ENCODE data around the gene ANKMY1.

Gene ANKMY1, protein sequence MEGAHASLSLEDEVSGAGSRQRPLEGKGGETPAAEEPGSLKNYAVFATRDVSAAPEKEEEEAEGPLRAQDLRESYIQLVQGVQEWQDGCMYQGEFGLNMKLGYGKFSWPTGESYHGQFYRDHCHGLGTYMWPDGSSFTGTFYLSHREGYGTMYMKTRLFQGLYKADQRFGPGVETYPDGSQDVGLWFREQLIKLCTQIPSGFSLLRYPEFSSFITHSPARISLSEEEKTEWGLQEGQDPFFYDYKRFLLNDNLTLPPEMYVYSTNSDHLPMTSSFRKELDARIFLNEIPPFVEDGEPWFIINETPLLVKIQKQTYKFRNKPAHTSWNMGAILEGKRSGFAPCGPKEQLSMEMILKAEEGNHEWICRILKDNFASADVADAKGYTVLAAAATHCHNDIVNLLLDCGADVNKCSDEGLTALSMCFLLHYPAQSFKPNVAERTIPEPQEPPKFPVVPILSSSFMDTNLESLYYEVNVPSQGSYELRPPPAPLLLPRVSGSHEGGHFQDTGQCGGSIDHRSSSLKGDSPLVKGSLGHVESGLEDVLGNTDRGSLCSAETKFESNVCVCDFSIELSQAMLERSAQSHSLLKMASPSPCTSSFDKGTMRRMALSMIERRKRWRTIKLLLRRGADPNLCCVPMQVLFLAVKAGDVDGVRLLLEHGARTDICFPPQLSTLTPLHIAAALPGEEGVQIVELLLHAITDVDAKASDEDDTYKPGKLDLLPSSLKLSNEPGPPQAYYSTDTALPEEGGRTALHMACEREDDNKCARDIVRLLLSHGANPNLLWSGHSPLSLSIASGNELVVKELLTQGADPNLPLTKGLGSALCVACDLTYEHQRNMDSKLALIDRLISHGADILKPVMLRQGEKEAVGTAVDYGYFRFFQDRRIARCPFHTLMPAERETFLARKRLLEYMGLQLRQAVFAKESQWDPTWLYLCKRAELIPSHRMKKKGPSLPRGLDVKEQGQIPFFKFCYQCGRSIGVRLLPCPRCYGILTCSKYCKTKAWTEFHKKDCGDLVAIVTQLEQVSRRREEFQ

GRCh38 chr2:240557808-240558207 is at the start of gene ANKMY1:
TSS of gene ANKMY1 (minus strand) at chr2:240557988. CDS start at chr2:240557335, 653 bp downstream.
- H3K36me3 ChIP-seq (ENCODE audit: control insufficient read depth in 2 of 2, insufficient read depth in 1 of 2, low read length in 2 of 2): peaks cover 0 to 27% of the 10 kb centered on the region in 2 experiments; a peak in 1 of 3 replicates
- no peak within 1 kb of the TSS for H3K4me3 ChIP-seq (ENCODE audit: low read depth, low read length)
- TF ChIP-seq ZNF501 (tag by site-specific recombination; IDR thresholded peaks at IDR 0.05) (no peak), KLF8 (tag by site-specific recombination; IDR thresholded peaks at IDR 0.05) (peak; percentile 56; the same call in 1 of the 2 replicates)
- ChIA-PET CTCF (interaction anchor here (0.6 kb wide), 2 partner anchors 9 to 865 kb away, joined by 3 read pairs; no protein-coding TSS in a partner anchor), POLR2A (interaction anchor here (0.6 kb wide), 1 partner anchor 28 kb away, joined by 3 read pairs; no protein-coding TSS in a partner anchor)
- peaks cover 5% of the 10 kb centered on the region for H3K4me1 ChIP-seq (ENCODE audit: control insufficient read depth, insufficient read depth, low read length)
- no peaks in the 10 kb centered on the region for H3K9me3 ChIP-seq (ENCODE audit: control insufficient read depth, insufficient read depth, low read depth, low read length)
- H3K27ac ChIP-seq (ENCODE audit: extremely low read depth, low read depth, low read length): no peak within 1 kb of the TSS

DNA sequence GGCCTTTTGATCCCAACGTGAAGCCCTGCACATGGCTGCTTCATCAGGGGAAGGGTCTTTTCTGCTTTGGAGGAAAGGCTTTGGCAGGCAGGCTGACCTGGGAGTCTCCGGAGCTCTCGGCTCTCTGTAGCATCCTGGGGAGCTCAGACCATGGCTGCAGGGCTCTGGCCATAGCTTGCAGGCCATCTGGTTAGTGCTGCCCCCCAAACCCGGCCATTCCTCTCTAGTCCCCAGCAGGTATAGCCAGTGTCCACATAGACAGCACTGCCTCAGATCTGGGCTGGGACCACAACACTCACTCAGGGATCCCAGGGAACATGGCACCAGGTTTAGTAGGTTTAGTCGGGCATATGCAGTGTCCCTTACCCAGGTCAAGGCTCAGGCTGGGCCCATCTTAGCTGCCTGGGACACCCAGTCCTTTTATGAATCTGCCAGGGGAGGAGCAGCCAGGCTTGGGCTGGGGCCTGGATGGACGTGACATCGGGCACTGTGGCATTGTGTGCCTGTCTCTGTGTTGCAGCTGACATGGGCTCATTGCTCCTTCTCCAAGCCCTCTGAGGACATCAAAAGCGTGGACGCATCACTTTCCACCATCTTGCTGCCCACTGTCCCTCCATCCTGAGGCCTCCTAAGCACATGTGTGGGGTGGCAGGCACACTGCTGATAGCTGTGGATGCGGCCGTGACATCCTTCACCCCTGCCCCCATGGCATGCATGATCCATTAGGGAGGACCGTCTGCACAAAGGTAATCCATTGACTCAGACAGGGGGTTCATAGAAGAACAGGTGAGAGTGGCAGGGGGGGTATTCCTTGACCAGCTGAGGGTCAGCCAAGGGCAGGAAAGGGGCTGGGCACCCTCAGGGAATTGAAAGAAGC is 48.3 kb upstream of the ANKMY1 start:
- TF ChIP-seq ZNF350 (tag by site-specific recombination; IDR thresholded peaks at IDR 0.05) (no peak), AEBP2 (tag by site-specific recombination; IDR thresholded peaks at IDR 0.05; ENCODE audit: borderline replicate concordance) (no peak), ZNF610 (tag by site-specific recombination; IDR thresholded peaks at IDR 0.05; ENCODE audit: borderline replicate concordance) (no peak), ZNF704 (tag by site-specific recombination; IDR thresholded peaks at IDR 0.05) (no peak), ZNF76 (tag by site-specific recombination; IDR thresholded peaks at IDR 0.05; ENCODE audit: borderline replicate concordance, low read depth) (no peak), ZEB2 (tag by site-specific recombination; IDR thresholded peaks at IDR 0.05) (no peak), ZNF571 (tag by site-specific recombination; IDR thresholded peaks at IDR 0.05) (no peak), ZNF366 (tag by site-specific recombination; conservative IDR thresholded peaks at IDR 0.05) (no peak)
- POLR2A ChIA-PET: interaction anchor here (1.4 kb wide), 1 partner anchor 20 kb away, joined by 3 read pairs; the partner anchor contains the start of gene CAPN10
- Histone ChIP-seq H3K27ac (ENCODE audit: extremely low read depth, low read depth, low read length) (no peak overlapping the region), H3K9me3 (ENCODE audit: control insufficient read depth, insufficient read depth, low read depth, low read length) (no peaks in the 10 kb centered on the region), H3K36me3 (ENCODE audit: control insufficient read depth in 2 of 2, insufficient read depth in 1 of 2, low read length in 2 of 2) (no peaks in the 10 kb centered on the region), H3K4me1 (ENCODE audit: control insufficient read depth, insufficient read depth, low read length) (no peaks in the 10 kb centered on the region; the same call in 1 of the 2 replicates), H3K4me3 (ENCODE audit: low read depth, low read length) (no peak overlapping the region)
- CTCF ChIA-PET: interaction anchor here (0.6 to 0.8 kb wide), 2 partner anchors 92 to 452 kb away, joined by 3 to 7 read pairs; no protein-coding TSS in a partner anchor

- CTCF ChIA-PET: interaction anchor here (0.6 to 0.8 kb wide), 4 partner anchors 18 to 451 kb away, joined by 3 to 7 read pairs (median 4); partner anchors contain the start of gene CAPN10
- no peak overlapping the region for H3K27ac ChIP-seq (ENCODE audit: extremely low read depth, low read depth, low read length)
- TF ChIP-seq, protein P1, sequence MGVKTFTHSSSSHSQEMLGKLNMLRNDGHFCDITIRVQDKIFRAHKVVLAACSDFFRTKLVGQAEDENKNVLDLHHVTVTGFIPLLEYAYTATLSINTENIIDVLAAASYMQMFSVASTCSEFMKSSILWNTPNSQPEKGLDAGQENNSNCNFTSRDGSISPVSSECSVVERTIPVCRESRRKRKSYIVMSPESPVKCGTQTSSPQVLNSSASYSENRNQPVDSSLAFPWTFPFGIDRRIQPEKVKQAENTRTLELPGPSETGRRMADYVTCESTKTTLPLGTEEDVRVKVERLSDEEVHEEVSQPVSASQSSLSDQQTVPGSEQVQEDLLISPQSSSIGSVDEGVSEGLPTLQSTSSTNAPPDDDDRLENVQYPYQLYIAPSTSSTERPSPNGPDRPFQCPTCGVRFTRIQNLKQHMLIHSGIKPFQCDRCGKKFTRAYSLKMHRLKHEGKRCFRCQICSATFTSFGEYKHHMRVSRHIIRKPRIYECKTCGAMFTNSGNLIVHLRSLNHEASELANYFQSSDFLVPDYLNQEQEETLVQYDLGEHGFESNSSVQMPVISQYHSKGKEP (tag by site-specific recombination; IDR thresholded peaks at IDR 0.05): no peak
- no peak for TF ChIP-seq TSHZ1 (tag by site-specific recombination; IDR thresholded peaks at IDR 0.05; ENCODE audit: borderline replicate concordance)
- TF ChIP-seq ZBTB8A (tag by site-specific recombination; IDR thresholded peaks at IDR 0.05): no peak
- no peak overlapping the region for H3K4me3 ChIP-seq (ENCODE audit: low read depth, low read length)
- H3K9me3 ChIP-seq (ENCODE audit: control insufficient read depth, insufficient read depth, low read depth, low read length): no peaks in the 10 kb centered on the region
- H3K4me1 ChIP-seq (ENCODE audit: control insufficient read depth, insufficient read depth, low read length): no peaks in the 10 kb centered on the region; the same call in 1 of the 2 replicates
- H3K36me3 ChIP-seq (ENCODE audit: control insufficient read depth in 2 of 2, insufficient read depth in 1 of 2, low read length in 2 of 2): peaks cover 0 to 6% of the 10 kb centered on the region in 2 experiments; a peak in 1 of 3 replicates
- POLR2A ChIA-PET: interaction anchor here (1.1 kb wide), 1 partner anchor 19 kb away, joined by 6 read pairs; the partner anchor contains the start of gene CAPN10
Observed at GRCh38 chr2:240604939-240605716, 47.3 kb upstream of the ANKMY1 start.

Data from HEK293 (cell line).